ENCODE results near the gene PAQR8. TPM values are rescaled to one million over a fixed set of nuclear protein-coding genes. Genes with fewer than 3 reads are reported as not detected.

Gene PAQR8
- total and polyA plus RNA-seq, 2 of the 4 experiments (the other 2 are of a cell fraction): 1.4 to 1.6 TPM

GRCh38 chr6:52375780-52376556 lies 14.0 kb downstream of the PAQR8 start:
- Histone ChIP-seq H2AFZ (replicated peaks; ENCODE audit: low read length, poor library complexity) (no peak overlapping the region), H4K91ac (ENCODE audit: insufficient read depth, low read depth, low read length) (no peak overlapping the region), H3K79me1 (ENCODE audit: low read depth in 1 of 2, low read length in 2 of 2) (peaks cover 0 to 2% of the 10 kb centered on the region in 2 experiments; a peak in 1 of 4 replicates), H4K20me1 (ENCODE audit: insufficient read depth, low read length) (no peaks in the 10 kb centered on the region), H3K9me1 (ENCODE audit: insufficient read depth, low read length) (no peaks in the 10 kb centered on the region; the same call in 1 of the 2 replicates), H3K14ac (replicated peaks; ENCODE audit: low read depth, low read length) (no peak overlapping the region), H3K4me3 (ENCODE audit: insufficient read depth, low read depth, low read length) (no peak overlapping the region), H2AK9ac (replicated peaks; ENCODE audit: low read depth, low read length, poor library complexity) (no peak overlapping the region), H2AK5ac (ENCODE audit: low read depth, low read length) (no peak overlapping the region), H3K36me3 (ENCODE audit: control insufficient read depth, insufficient read depth, low read length) (peaks cover 2% of the 10 kb centered on the region; the same call in 1 of the 2 replicates), H2BK20ac (ENCODE audit: low read depth, low read length) (no peak overlapping the region), H3K4ac (ENCODE audit: low read depth, low read length) (no peak overlapping the region), H2BK5ac (ENCODE audit: low read depth, low read length, poor library complexity, severe bottlenecking) (no peak overlapping the region), H3K27ac (ENCODE audit: insufficient read depth, low read length) (no peak overlapping the region), H3K9me3 (ENCODE audit: control insufficient read depth, insufficient read depth, low read length) (no peaks in the 10 kb centered on the region), H3K23ac (ENCODE audit: low read depth, low read length) (no peak overlapping the region), H3K27me3 (ENCODE audit: control insufficient read depth, insufficient read depth, low read length) (no peaks in the 10 kb centered on the region), H3K18ac (ENCODE audit: low read depth, low read length) (no peak overlapping the region), H3K4me1 (ENCODE audit: control insufficient read depth, insufficient read depth, low read length) (no peaks in the 10 kb centered on the region), H4K5ac (ENCODE audit: low read depth, low read length) (no peak overlapping the region), H3K9ac (ENCODE audit: low read depth, low read length) (no peak overlapping the region), H2BK15ac (ENCODE audit: low read depth, low read length) (no peak overlapping the region), H2BK120ac (ENCODE audit: low read depth, low read length) (no peak overlapping the region), H4K8ac (ENCODE audit: low read depth in 2 of 2, low read length in 2 of 2) (no peak overlapping the region), H3K4me2 (ENCODE audit: low read depth, low read length) (no peak overlapping the region), H3K56ac (ENCODE audit: extremely low read depth, insufficient read depth, low read length) (no peak overlapping the region)
- in situ Hi-C loops (cut with MboI; ENCODE audit: low sequenced_read_pairs): no loop called here
- POLR2A ChIA-PET (ENCODE audit: unreplicated experiment): no interaction called here
- CTCF ChIA-PET: interaction anchor here (1.2 kb wide), 1 partner anchor 14 kb away, joined by 3 read pairs; the partner anchor contains the start of gene PAQR8
- dilution Hi-C loops (cut with HindIII; ENCODE audit: low sequenced_read_pairs, unreplicated experiment): no loop called here
- intact Hi-C loops (cut with micrococcal nuclease): no loop called here
- no peak for DNase-seq
- BruUV-seq (replicated peaks): no TSS peak
- TF ChIP-seq SMC3 (IDR thresholded peaks at IDR 0.05; ENCODE audit: low read depth, low read length): no peak
- TF ChIP-seq RCOR1 (IDR thresholded peaks at IDR 0.05; ENCODE audit: insufficient replicate concordance, low read length): no peak
- no peak for TF ChIP-seq CTCF (conservative IDR thresholded peaks at IDR 0.05; ENCODE audit: low read depth, low read length)
- TF ChIP-seq USF2 (IDR thresholded peaks at IDR 0.05; ENCODE audit: low read depth, low read length): no peak
- TF ChIP-seq POLR2A (IDR thresholded peaks at IDR 0.05; ENCODE audit: low read depth, low read length): no peak
- TF ChIP-seq MXI1 (IDR thresholded peaks at IDR 0.05; ENCODE audit: borderline replicate concordance, low read depth, low read length): no peak
- TF ChIP-seq NFE2L2 (IDR thresholded peaks at IDR 0.05; ENCODE audit: low read depth, low read length): no peak
- no peak for TF ChIP-seq CHD1 (IDR thresholded peaks at IDR 0.05; ENCODE audit: low read depth, low read length)
- TF ChIP-seq FOS (IDR thresholded peaks at IDR 0.05; ENCODE audit: low read depth, low read length): no peak
- no peak for TF ChIP-seq MAZ (IDR thresholded peaks at IDR 0.05; ENCODE audit: borderline replicate concordance, low read depth, low read length)
- TF ChIP-seq CEBPB (IDR thresholded peaks at IDR 0.05; ENCODE audit: low read depth, low read length): no peak
- TF ChIP-seq RAD21 (IDR thresholded peaks at IDR 0.05; ENCODE audit: low read length): no peak
- no peak for TF ChIP-seq BHLHE40 (IDR thresholded peaks at IDR 0.05; ENCODE audit: low read depth, low read length)
- ATAC-seq (ENCODE audit: low read depth): peak; percentile 79
- WGBS, 2 experiments (ENCODE audit: extremely low coverage in 2 of 2, insufficient read length in 1 of 2): no CpG with 5 or more reads among the region's 2 CpGs
